Ishikawa (cell line): Measurements from ENCODE around the gene IMMP1L.

Experiments
- CEBPB ChIP-seq: IDR thresholded peaks from 2 replicates; pipeline ENCODE4 v1.6.1; 2012
- CREB1 ChIP-seq: IDR thresholded peaks from 2 replicates; pipeline ENCODE4 v1.6.1; 2012; ENCODE audit warnings: low read depth
- EGR1 ChIP-seq: IDR thresholded peaks from 2 replicates; pipeline ENCODE4 v1.6.1; 2012
- EP300 ChIP-seq: IDR thresholded peaks from 2 replicates; pipeline ENCODE4 v1.6.1; 2012; ENCODE audit warnings: borderline replicate concordance
- FOXM1 ChIP-seq: IDR thresholded peaks from 2 replicates; pipeline ENCODE4 v1.6.1; 2012; ENCODE audit warnings: low read depth, borderline replicate concordance
- NFIC ChIP-seq: IDR thresholded peaks from 2 replicates; pipeline ENCODE4 v1.6.1; 2012
- RAD21 ChIP-seq: IDR thresholded peaks from 2 replicates; pipeline ENCODE4 v1.6.1; 2012; ENCODE audit warnings: low read depth
- TAF1 ChIP-seq: IDR thresholded peaks from 2 replicates; pipeline ENCODE4 v1.6.1; 2012; ENCODE audit warnings: low read depth, mild to moderate bottlenecking
- TCF12 ChIP-seq: IDR thresholded peaks from 2 replicates; pipeline ENCODE4 v1.6.1; 2012; ENCODE audit warnings: low read depth
- TEAD4 ChIP-seq: IDR thresholded peaks from 2 replicates; pipeline ENCODE4 v1.6.1; 2012
- YY1 ChIP-seq: IDR thresholded peaks from 2 replicates; pipeline ENCODE4 v1.6.1; 2012; ENCODE audit warnings: low read depth
- ZBTB7A ChIP-seq: IDR thresholded peaks from 2 replicates; pipeline ENCODE4 v1.6.1; 2012; ENCODE audit warnings: low read depth
- TF ChIP-seq, protein P1 (sequence below): IDR thresholded peaks from 2 replicates; pipeline ENCODE4 v1.6.1; 2012
- TF ChIP-seq, protein P2 (sequence below): IDR thresholded peaks from 2 replicates; pipeline ENCODE4 v1.6.1; 2012
- TF ChIP-seq, protein P3 (sequence below): IDR thresholded peaks from 2 replicates; pipeline ENCODE4 v1.6.1; 2012; ENCODE audit warnings: low read depth, mild to moderate bottlenecking

Gene IMMP1L

DNA sequence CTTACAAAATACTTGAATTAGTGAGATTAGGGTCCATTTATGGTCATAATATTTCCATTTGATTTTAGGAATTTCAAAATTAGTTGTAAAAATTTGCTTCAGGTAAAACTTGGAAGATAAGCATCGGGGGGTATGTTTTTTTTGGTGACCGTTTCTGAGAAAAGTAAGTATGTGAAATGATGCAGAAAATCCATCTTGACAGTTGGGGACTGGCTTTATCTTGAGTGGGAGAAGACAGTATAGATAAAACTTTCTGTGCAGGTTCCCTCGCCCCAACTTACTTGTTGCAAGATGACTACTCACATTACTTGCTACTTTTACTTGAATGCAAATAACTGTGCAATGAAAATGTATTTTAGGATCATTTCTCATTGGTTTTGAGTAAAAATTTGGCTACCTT is 90.3 kb downstream of the IMMP1L start:
- no peak for TF ChIP-seq YY1
- TF ChIP-seq EP300 = no peak
- no peak for TF ChIP-seq EGR1
- no peak for TF ChIP-seq FOXM1
- TF ChIP-seq CREB1 = no peak
- no peak for TF ChIP-seq CEBPB
- no peak for TF ChIP-seq NFIC
- no peak for TF ChIP-seq ZBTB7A

DNA sequence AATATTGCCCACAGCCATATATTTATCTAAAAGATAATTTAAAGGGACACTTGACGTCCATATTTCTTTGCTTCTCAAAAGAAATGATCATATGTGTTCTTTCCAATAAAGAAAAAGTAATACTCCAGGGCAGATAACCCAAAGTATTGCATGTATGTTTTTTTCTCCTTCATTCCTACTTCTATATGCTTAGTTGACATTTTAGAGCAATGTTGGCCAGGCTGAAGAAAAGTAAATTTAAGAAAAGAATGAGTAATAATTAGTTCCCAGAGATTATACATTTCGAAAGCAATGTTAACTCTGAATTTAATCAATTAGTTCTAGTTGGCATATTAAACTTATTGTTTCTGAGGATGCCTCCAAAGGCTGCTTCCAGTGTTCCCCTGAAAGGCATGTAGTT is 91.6 kb downstream of the IMMP1L start:
- no peak for TF ChIP-seq RAD21
- no peak for TF ChIP-seq CEBPB
- no peak for TF ChIP-seq ZBTB7A
- TF ChIP-seq TEAD4 = no peak
- TF ChIP-seq TCF12 = no peak
- TF ChIP-seq CREB1 = no peak
- no peak for TF ChIP-seq NFIC

DNA sequence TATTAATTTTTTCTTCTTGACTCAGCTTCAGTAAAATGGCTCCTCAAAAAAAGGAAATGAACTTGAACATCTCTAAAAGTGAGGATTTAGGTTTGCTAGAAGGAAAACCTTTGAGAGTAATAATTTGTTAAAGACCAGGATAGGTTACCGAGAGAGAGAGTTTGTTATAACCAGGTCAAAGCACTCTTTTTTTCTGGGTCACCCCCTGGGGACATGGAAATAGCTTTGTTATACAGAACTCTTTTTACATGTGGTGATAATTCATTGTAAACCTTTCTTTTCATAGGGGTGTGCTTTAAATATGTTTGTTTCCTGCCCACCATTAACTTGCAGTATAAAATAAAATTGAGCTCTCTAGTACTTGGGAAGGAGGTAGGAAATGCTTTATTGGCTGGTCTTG is 92.1 kb downstream of the IMMP1L start:
- TF ChIP-seq, protein P1, sequence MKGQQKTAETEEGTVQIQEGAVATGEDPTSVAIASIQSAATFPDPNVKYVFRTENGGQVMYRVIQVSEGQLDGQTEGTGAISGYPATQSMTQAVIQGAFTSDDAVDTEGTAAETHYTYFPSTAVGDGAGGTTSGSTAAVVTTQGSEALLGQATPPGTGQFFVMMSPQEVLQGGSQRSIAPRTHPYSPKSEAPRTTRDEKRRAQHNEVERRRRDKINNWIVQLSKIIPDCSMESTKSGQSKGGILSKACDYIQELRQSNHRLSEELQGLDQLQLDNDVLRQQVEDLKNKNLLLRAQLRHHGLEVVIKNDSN = no peak
- TF ChIP-seq, protein P2, sequence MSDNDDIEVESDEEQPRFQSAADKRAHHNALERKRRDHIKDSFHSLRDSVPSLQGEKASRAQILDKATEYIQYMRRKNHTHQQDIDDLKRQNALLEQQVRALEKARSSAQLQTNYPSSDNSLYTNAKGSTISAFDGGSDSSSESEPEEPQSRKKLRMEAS = no peak
- TF ChIP-seq, protein P3, sequence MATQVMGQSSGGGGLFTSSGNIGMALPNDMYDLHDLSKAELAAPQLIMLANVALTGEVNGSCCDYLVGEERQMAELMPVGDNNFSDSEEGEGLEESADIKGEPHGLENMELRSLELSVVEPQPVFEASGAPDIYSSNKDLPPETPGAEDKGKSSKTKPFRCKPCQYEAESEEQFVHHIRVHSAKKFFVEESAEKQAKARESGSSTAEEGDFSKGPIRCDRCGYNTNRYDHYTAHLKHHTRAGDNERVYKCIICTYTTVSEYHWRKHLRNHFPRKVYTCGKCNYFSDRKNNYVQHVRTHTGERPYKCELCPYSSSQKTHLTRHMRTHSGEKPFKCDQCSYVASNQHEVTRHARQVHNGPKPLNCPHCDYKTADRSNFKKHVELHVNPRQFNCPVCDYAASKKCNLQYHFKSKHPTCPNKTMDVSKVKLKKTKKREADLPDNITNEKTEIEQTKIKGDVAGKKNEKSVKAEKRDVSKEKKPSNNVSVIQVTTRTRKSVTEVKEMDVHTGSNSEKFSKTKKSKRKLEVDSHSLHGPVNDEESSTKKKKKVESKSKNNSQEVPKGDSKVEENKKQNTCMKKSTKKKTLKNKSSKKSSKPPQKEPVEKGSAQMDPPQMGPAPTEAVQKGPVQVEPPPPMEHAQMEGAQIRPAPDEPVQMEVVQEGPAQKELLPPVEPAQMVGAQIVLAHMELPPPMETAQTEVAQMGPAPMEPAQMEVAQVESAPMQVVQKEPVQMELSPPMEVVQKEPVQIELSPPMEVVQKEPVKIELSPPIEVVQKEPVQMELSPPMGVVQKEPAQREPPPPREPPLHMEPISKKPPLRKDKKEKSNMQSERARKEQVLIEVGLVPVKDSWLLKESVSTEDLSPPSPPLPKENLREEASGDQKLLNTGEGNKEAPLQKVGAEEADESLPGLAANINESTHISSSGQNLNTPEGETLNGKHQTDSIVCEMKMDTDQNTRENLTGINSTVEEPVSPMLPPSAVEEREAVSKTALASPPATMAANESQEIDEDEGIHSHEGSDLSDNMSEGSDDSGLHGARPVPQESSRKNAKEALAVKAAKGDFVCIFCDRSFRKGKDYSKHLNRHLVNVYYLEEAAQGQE = no peak
- TF ChIP-seq TCF12 = no peak
- no peak for TF ChIP-seq NFIC
- no peak for TF ChIP-seq YY1

DNA sequence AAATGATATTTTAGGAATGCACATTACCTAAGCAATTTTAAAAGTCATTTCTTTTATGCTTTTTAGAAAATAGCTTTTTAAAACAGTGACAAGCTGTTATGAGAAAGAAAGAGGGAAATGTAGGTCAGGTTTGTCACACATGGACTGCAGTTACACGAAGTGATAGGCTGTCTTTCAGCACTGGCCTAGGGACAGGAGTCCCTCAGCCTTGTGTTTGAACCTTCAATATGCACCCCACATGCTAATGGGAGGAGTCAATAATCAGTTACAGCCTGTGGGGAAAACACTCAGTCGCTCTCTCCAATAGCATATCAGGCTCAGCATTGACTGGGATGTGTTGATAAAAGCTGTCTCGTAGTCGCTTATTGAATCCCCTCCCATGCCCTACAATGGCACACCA is 94.0 kb downstream of the IMMP1L start:
- no peak for TF ChIP-seq NFIC
- no peak for TF ChIP-seq TEAD4
- no peak for TF ChIP-seq CEBPB
- TF ChIP-seq, protein P3 = no peak
- no peak for TF ChIP-seq TAF1
- no peak for TF ChIP-seq EP300
- no peak for TF ChIP-seq RAD21

DNA sequence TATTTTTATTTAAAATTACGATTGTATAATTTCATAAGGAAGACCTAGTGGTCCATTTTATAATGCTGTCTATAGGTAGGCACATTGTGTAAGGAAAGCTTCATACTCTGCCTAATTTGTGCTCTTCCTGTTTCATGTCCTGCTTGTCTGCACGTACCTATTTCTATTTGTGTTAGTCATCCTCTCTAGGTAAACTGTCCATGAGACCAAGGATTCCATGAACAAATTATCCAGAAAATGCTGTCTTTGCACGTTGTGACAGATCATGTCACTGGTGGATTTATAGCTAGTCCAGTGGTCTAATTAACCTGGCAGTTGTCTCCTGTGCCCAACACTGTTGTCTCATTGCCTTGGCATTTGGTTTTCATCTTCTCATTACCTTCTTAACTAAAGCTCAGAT is 95.1 kb downstream of the IMMP1L start:
- no peak for TF ChIP-seq TCF12
- TF ChIP-seq YY1 = no peak
- no peak for TF ChIP-seq EP300
- TF ChIP-seq FOXM1 = no peak
- no peak for TF ChIP-seq TAF1
- TF ChIP-seq, protein P3 = no peak
- no peak for TF ChIP-seq RAD21
- no peak for TF ChIP-seq ZBTB7A
- TF ChIP-seq TEAD4 = no peak
- TF ChIP-seq, protein P2 = no peak
- no peak for TF ChIP-seq EGR1
- no peak for TF ChIP-seq CEBPB
- no peak for TF ChIP-seq CREB1
- TF ChIP-seq, protein P1 = no peak
- no peak for TF ChIP-seq NFIC

DNA sequence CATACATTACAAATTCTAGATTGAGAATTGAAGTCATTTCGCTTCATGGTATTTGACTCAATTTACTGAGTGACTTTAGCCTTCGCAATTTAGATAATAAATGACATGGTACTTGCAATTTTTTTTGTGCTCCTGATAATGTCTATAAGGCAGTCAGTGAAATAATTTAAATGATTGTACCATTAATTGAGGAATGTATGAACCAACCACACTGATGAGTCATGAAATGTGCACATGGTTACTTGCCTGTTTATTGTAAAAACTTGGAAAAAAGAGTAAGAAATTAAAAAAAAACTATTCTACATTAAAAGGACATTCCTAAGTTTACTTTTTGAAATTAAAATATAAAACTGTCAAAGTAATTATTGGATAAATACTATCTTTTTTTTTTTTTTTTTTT is 96.5 kb downstream of the IMMP1L start:
- TF ChIP-seq FOXM1 (no peak), YY1 (no peak)
